HEK293 (cell line): ENCODE measurements around the gene FAM199X.

Experiments used
- CTCF ChIA-PET: fragments of 350-600 bp; formaldehyde crosslinking; extraction: SDS; loops from one replicate; lab custom pipeline; 2021; ENCODE audit warnings: antibody characterized with exemption; lab: Yijun Ruan, JAX
- POLR2A ChIA-PET: fragments of 300-600 bp; formaldehyde crosslinking; extraction: SDS; loops from one replicate; lab custom pipeline; 2020; ENCODE audit warnings: antibody characterized with exemption, inconsistent platforms; lab: Yijun Ruan, JAX
- H3K27ac ChIP-seq: fragments of 200-500 bp; sonication (Bioruptor generic); 2 replicates; pipeline ENCODE4 v1.5.1; 2014; ENCODE audit warnings: low read depth, low read length, control low read depth, inconsistent platforms; ENCODE audit errors: extremely low read depth
- H3K36me3 ChIP-seq, 2 experiments: fragments of 200-500 bp in 1 of 2; sonication (Bioruptor generic) in 1 of 2; 1 replicate in 1 of 2; 2 replicates in 1 of 2; pipeline ENCODE4 v1.5.1; 2014 to 2017; ENCODE audit warnings: inconsistent platforms in 2 of 2, low read length in 2 of 2; ENCODE audit not compliant: control insufficient read depth in 2 of 2, insufficient read depth in 1 of 2
- H3K4me1 ChIP-seq: fragments of 200-500 bp; sonication (Bioruptor generic); 2 replicates; pipeline ENCODE4 v1.5.1; 2014; ENCODE audit warnings: mild to moderate bottlenecking, low read length, inconsistent platforms; ENCODE audit not compliant: control insufficient read depth, insufficient read depth
- H3K4me3 ChIP-seq: 2 replicates; pipeline ENCODE4 v1.5.1; 2011; ENCODE audit warnings: low read depth, mild to moderate bottlenecking, control low read depth, low read length, moderate library complexity
- H3K9me3 ChIP-seq: fragments of 200-500 bp; sonication (Bioruptor generic); 2 replicates; pipeline ENCODE4 v1.5.1; 2014; ENCODE audit warnings: low read depth, low read length, inconsistent platforms; ENCODE audit not compliant: control insufficient read depth, insufficient read depth
- EGR2 ChIP-seq: fragments of 450-650 bp; formaldehyde crosslinking; IDR thresholded peaks from 2 replicates; pipeline ENCODE4 v1.5.1; 2016; ENCODE audit warnings: low read depth, missing biosample characterization, missing genetic modification characterization
- GFI1B ChIP-seq: fragments of 450-650 bp; formaldehyde crosslinking; IDR thresholded peaks from 2 replicates; pipeline ENCODE4 v1.5.1; 2016; ENCODE audit warnings: missing biosample characterization, missing genetic modification characterization
- GLI2 ChIP-seq: fragments of 450-650 bp; formaldehyde crosslinking; IDR thresholded peaks from 2 replicates; pipeline ENCODE4; 2017; ENCODE audit warnings: missing biosample characterization, missing genetic modification characterization, low read depth, borderline replicate concordance
- HOXA7 ChIP-seq: sonication (generic); formaldehyde crosslinking; IDR thresholded peaks from 2 replicates; pipeline ENCODE4 v1.8.1; 2022; ENCODE audit warnings: missing genetic modification reagents, borderline replicate concordance
- MEIS1 ChIP-seq: sonication (generic); formaldehyde crosslinking; IDR thresholded peaks from 2 replicates; pipeline ENCODE4 v1.8.1; 2022; ENCODE audit warnings: missing genetic modification reagents, mild to moderate bottlenecking, borderline replicate concordance
- ZNF155 ChIP-seq: fragments of 450-650 bp; formaldehyde crosslinking; IDR thresholded peaks from 2 replicates; pipeline ENCODE4 v1.5.1; 2016; ENCODE audit warnings: missing biosample characterization, missing genetic modification characterization
- ZNF175 ChIP-seq: fragments of 450-650 bp; formaldehyde crosslinking; IDR thresholded peaks from 2 replicates; pipeline ENCODE4 v1.5.1; 2016; ENCODE audit warnings: missing biosample characterization, missing genetic modification characterization
- ZNF202 ChIP-seq: fragments of 450-650 bp; formaldehyde crosslinking; IDR thresholded peaks from 2 replicates; pipeline ENCODE4 v1.5.1; 2016; ENCODE audit warnings: missing biosample characterization, missing genetic modification characterization, borderline replicate concordance
- ZNF26 ChIP-seq: fragments of 450-650 bp; formaldehyde crosslinking; IDR thresholded peaks from 2 replicates; pipeline ENCODE4 v1.5.1; 2016; ENCODE audit warnings: missing biosample characterization, missing genetic modification characterization
- ZNF350 ChIP-seq: fragments of 450-650 bp; formaldehyde crosslinking; IDR thresholded peaks from 2 replicates; pipeline ENCODE4 v1.5.0; 2017; ENCODE audit warnings: missing biosample characterization, mild to moderate bottlenecking, missing genetic modification characterization
- ZNF404 ChIP-seq: fragments of 450-650 bp; formaldehyde crosslinking; IDR thresholded peaks from 2 replicates; pipeline ENCODE4 v1.5.1; 2017; ENCODE audit warnings: missing biosample characterization, missing genetic modification characterization
- ZNF426 ChIP-seq: fragments of 450-650 bp; formaldehyde crosslinking; IDR thresholded peaks from 2 replicates; pipeline ENCODE4 v1.5.1; 2017; ENCODE audit warnings: missing biosample characterization, missing genetic modification characterization, mild to moderate bottlenecking, inconsistent platforms, moderate library complexity
- ZNF473 ChIP-seq: fragments of 450-650 bp; formaldehyde crosslinking; IDR thresholded peaks from 2 replicates; pipeline ENCODE4 v1.5.1; 2017; ENCODE audit warnings: missing biosample characterization, missing genetic modification characterization
- ZNF514 ChIP-seq: fragments of 450-650 bp; formaldehyde crosslinking; IDR thresholded peaks from 2 replicates; pipeline ENCODE4 v1.5.1; 2016; ENCODE audit warnings: missing biosample characterization, missing genetic modification characterization
- TF ChIP-seq, protein P1 (sequence below): fragments of 450-650 bp; formaldehyde crosslinking; IDR thresholded peaks from 2 replicates; pipeline ENCODE4 v1.5.1; 2016; ENCODE audit warnings: missing biosample characterization, missing genetic modification characterization
- TF ChIP-seq, protein P2 (sequence below): fragments of 450-650 bp; formaldehyde crosslinking; conservative IDR thresholded peaks from 2 replicates; pipeline ENCODE4 v1.5.1; 2016; ENCODE audit warnings: low read depth, missing biosample characterization, missing genetic modification characterization
- TF ChIP-seq, protein P3 (sequence below): fragments of 450-650 bp; formaldehyde crosslinking; IDR thresholded peaks from 2 replicates; pipeline ENCODE4 v1.5.1; 2017; ENCODE audit warnings: missing biosample characterization, missing genetic modification characterization

The FAM199X gene

GRCh38 chrX:104195013-104195412 is 28.8 kb downstream of the FAM199X start:
- H3K27ac ChIP-seq = no peak overlapping the region
- TF ChIP-seq, protein P1, sequence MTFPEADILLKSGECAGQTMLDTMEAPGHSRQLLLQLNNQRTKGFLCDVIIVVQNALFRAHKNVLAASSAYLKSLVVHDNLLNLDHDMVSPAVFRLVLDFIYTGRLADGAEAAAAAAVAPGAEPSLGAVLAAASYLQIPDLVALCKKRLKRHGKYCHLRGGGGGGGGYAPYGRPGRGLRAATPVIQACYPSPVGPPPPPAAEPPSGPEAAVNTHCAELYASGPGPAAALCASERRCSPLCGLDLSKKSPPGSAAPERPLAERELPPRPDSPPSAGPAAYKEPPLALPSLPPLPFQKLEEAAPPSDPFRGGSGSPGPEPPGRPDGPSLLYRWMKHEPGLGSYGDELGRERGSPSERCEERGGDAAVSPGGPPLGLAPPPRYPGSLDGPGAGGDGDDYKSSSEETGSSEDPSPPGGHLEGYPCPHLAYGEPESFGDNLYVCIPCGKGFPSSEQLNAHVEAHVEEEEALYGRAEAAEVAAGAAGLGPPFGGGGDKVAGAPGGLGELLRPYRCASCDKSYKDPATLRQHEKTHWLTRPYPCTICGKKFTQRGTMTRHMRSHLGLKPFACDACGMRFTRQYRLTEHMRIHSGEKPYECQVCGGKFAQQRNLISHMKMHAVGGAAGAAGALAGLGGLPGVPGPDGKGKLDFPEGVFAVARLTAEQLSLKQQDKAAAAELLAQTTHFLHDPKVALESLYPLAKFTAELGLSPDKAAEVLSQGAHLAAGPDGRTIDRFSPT = no peak
- TF ChIP-seq ZNF350 = no peak
- no peak for TF ChIP-seq ZNF473 (tag by site-specific recombination)
- TF ChIP-seq GLI2 (tag by site-specific recombination) = no peak
- TF ChIP-seq MEIS1 = no peak
- no peak for TF ChIP-seq EGR2 (tag by site-specific recombination)
- TF ChIP-seq ZNF26 (tag by site-specific recombination) = no peak
- TF ChIP-seq ZNF426 (tag by site-specific recombination) = no peak
- TF ChIP-seq, protein P2, sequence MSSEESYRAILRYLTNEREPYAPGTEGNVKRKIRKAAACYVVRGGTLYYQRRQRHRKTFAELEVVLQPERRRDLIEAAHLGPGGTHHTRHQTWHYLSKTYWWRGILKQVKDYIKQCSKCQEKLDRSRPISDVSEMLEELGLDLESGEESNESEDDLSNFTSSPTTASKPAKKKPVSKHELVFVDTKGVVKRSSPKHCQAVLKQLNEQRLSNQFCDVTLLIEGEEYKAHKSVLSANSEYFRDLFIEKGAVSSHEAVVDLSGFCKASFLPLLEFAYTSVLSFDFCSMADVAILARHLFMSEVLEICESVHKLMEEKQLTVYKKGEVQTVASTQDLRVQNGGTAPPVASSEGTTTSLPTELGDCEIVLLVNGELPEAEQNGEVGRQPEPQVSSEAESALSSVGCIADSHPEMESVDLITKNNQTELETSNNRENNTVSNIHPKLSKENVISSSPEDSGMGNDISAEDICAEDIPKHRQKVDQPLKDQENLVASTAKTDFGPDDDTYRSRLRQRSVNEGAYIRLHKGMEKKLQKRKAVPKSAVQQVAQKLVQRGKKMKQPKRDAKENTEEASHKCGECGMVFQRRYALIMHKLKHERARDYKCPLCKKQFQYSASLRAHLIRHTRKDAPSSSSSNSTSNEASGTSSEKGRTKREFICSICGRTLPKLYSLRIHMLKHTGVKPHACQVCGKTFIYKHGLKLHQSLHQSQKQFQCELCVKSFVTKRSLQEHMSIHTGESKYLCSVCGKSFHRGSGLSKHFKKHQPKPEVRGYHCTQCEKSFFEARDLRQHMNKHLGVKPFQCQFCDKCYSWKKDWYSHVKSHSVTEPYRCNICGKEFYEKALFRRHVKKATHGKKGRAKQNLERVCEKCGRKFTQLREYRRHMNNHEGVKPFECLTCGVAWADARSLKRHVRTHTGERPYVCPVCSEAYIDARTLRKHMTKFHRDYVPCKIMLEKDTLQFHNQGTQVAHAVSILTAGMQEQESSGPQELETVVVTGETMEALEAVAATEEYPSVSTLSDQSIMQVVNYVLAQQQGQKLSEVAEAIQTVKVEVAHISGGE = no peak
- TF ChIP-seq GFI1B (tag by site-specific recombination) = no peak
- no peak for TF ChIP-seq ZNF514
- TF ChIP-seq ZNF202 = no peak
- TF ChIP-seq ZNF155 (tag by site-specific recombination) = no peak
- no peak for TF ChIP-seq HOXA7 (CRISPR knock-in tag)
- no peak for TF ChIP-seq ZNF175 (tag by site-specific recombination)
- TF ChIP-seq ZNF404 = no peak
- TF ChIP-seq, protein P3, sequence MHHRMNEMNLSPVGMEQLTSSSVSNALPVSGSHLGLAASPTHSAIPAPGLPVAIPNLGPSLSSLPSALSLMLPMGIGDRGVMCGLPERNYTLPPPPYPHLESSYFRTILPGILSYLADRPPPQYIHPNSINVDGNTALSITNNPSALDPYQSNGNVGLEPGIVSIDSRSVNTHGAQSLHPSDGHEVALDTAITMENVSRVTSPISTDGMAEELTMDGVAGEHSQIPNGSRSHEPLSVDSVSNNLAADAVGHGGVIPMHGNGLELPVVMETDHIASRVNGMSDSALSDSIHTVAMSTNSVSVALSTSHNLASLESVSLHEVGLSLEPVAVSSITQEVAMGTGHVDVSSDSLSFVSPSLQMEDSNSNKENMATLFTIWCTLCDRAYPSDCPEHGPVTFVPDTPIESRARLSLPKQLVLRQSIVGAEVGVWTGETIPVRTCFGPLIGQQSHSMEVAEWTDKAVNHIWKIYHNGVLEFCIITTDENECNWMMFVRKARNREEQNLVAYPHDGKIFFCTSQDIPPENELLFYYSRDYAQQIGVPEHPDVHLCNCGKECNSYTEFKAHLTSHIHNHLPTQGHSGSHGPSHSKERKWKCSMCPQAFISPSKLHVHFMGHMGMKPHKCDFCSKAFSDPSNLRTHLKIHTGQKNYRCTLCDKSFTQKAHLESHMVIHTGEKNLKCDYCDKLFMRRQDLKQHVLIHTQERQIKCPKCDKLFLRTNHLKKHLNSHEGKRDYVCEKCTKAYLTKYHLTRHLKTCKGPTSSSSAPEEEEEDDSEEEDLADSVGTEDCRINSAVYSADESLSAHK = no peak
- no peaks in the 10 kb centered on the region for H3K9me3 ChIP-seq
- no peaks in the 10 kb centered on the region for H3K4me1 ChIP-seq
- ChIA-PET POLR2A (no interaction called here), CTCF (interaction anchor here (0.6 to 6.9 kb wide), 29 partner anchors 9 to 995 kb away, joined by 3 to 113 read pairs (median 4); no protein-coding TSS in a partner anchor)
- no peak overlapping the region for H3K4me3 ChIP-seq
- peaks cover 5 to 47% of the 10 kb centered on the region in 2 experiments for H3K36me3 ChIP-seq
